Fibroblast of the conjunctiva (primary cell): Measurements from ENCODE around the gene NEMP2.

Experiments
- DNase-seq: peaks from one replicate; pipeline ENCODE4 v3.0.0-alpha.2; 2010; ENCODE audit warnings: low read depth

NEMP2 gene

GRCh38 chr2:190554357-190555006 lies 20.0 kb upstream of the NEMP2 start:
- no peak for DNase-seq

GRCh38 chr2:190553254-190553653 lies 18.7 kb upstream of the NEMP2 start:
- DNase-seq, result no peak

- no peak for DNase-seq
Observed at GRCh38 chr2:190551928-190552327, 17.4 kb upstream of the NEMP2 start.

GRCh38 chr2:190550137-190550536 lies 15.6 kb upstream of the NEMP2 start:
- no peak for DNase-seq

GRCh38 chr2:190547886-190548285 lies 13.4 kb upstream of the NEMP2 start:
- DNase-seq, result no peak

- no peak for DNase-seq
Observed at GRCh38 chr2:190546734-190547133, 12.2 kb upstream of the NEMP2 start.

GRCh38 chr2:190545555-190546385 lies 11.2 kb upstream of the NEMP2 start:
- DNase-seq, result no peak

GRCh38 chr2:190545093-190545492 lies 10.6 kb upstream of the NEMP2 start:
- DNase-seq, result no peak

GRCh38 chr2:190540048-190540447 lies 5.5 kb upstream of the NEMP2 start:
- DNase-seq, result no peak

- DNase-seq, result no peak
Observed at GRCh38 chr2:190538201-190538600, 3.7 kb upstream of the NEMP2 start.

GRCh38 chr2:190537765-190538164 lies 3.2 kb upstream of the NEMP2 start:
- DNase-seq, result no peak

- DNase-seq, result no peak
Observed at GRCh38 chr2:190535586-190535985, 1.1 kb upstream of the NEMP2 start.

- no peak for DNase-seq
Observed at GRCh38 chr2:190535121-190535439, 558 bp upstream of the NEMP2 start.

GRCh38 chr2:190533968-190534309 lies 583 bp downstream of the NEMP2 start:
- DNase-seq, result no peak

- no peak for DNase-seq
Observed at GRCh38 chr2:190533175-190533967, 1.2 kb downstream of the NEMP2 start.

- DNase-seq, result no peak
Observed at GRCh38 chr2:190532581-190532980, 1.9 kb downstream of the NEMP2 start.

- no peak for DNase-seq
Observed at GRCh38 chr2:190530248-190530900, 4.1 kb downstream of the NEMP2 start.

- DNase-seq, result no peak
Observed at GRCh38 chr2:190529486-190530247, 4.9 kb downstream of the NEMP2 start.

GRCh38 chr2:190528521-190529001 lies 6.0 kb downstream of the NEMP2 start:
- DNase-seq, result peak; percentile 68

- DNase-seq, result no peak
Observed at GRCh38 chr2:190527918-190528317, 6.6 kb downstream of the NEMP2 start.

- DNase-seq, result no peak
Observed at GRCh38 chr2:190527214-190527613, 7.3 kb downstream of the NEMP2 start.
